Adrenal gland (tissue), 12 donors: ENCODE data around the gene GPRIN1. TPM values are rescaled to one million over a fixed set of nuclear protein-coding genes. Genes with fewer than 3 reads are reported as not detected.

Experiments used
- DNase-seq, 7 donors: peaks; one replicate each; pipeline ENCODE4 v3.0.0-alpha.2; 2019 to 2020
- H3K27ac ChIP-seq, 5 donors: fragments of 200-600 bp; sonication (generic) in 4 of 5; 1 replicate in 3 of 5; 2 replicates in 2 of 5; pipeline versions ENCODE4 v1.5.1 to v1.8.0; 2016 to 2020; ENCODE audit warnings: mild to moderate bottlenecking in 1 of 5
- H3K27me3 ChIP-seq: fragments of 200-600 bp; 2 replicates; pipeline ENCODE4 v1.8.0; 2021
- H3K36me3 ChIP-seq, 2 donors: fragments of 200-600 bp; replicated peaks in 1 of 2; 1 replicate in 1 of 2; 2 replicates in 1 of 2; pipeline versions ENCODE4 v1.5.1 to v1.8.0; 2018 to 2022
- H3K4me1 ChIP-seq, 2 donors: fragments of 200-600 bp; replicated peaks in 1 of 2; 1 replicate in 1 of 2; 2 replicates in 1 of 2; pipeline versions ENCODE4 v1.5.1 to v1.8.0; 2018 to 2021
- H3K4me3 ChIP-seq, 4 donors: fragments of 200-600 bp; sonication (generic) in 3 of 4; one replicate each; pipeline ENCODE4 v1.5.1; 2016 to 2018
- H3K9me3 ChIP-seq, 3 donors: fragments of 200-600 bp; sonication (generic) in 1 of 3; replicated peaks in 1 of 3; 1 replicate in 2 of 3; 2 replicates in 1 of 3; pipeline versions ENCODE4 v1.5.1 to v1.8.0; 2016 to 2021
- POLR2A ChIP-seq, 2 donors: fragments of 450-650 bp; IDR thresholded peaks; one replicate each; pipeline ENCODE4 v1.6.1; 2017; ENCODE audit warnings: antibody characterized with exemption in 2 of 2, mild to moderate bottlenecking in 2 of 2, moderate library complexity in 1 of 2
- WGBS, 4 donors: extraction: QIAGEN DNeasy Blood & Tissue Kit in 2 of 4; methylation state at CpG; one replicate each; pipeline versions ENCODE4 v1.1.5 to v1.1.7; 2013 to 2017; 5-methylcytosine and 5-hydroxymethylcytosine counted together
- intact Hi-C, 2 donors: fragments of 100-400 bp; cut with DNase I; formaldehyde crosslinking; loops; one replicate each; pipeline versions ENCODE4 v1.14.1 to v1.15.0; 2022 to 2023
- polyA plus RNA-seq, 3 donors: library from polyadenylated mRNA; stranded (reverse); fragments of 200-250 nt in 2 of 3; fragments of 350-450 nt in 1 of 3; fragmentation: Illumina TruSeq in 1 of 3; extraction: RNeasy Lipid Tissue Mini Kit (QIAGEN cat#74804) in 1 of 3; gene quantifications; one replicate each; pipeline ENCODE4 v1.2.3, GENCODE V29; 2013 to 2014
- total RNA-seq, 9 donors: library from RNA; depleted of rRNA in 4 of 9; stranded (reverse); fragments of >200 nt in 4 of 9; fragments of 120-200 nt in 1 of 9; fragmentation: NEBNext Ultra II Directional in 1 of 9; extraction: Animal tissue kit (Norgen Biotek cat#: 25700) in 1 of 9; gene quantifications; one replicate each; pipeline versions ENCODE4 v1.1.0 to v1.2.4, GENCODE V29; 2013 to 2023
- TF ChIP-seq, protein P1 (sequence below), 6 experiments: fragments of 450-650 bp in 4 of 6; fragments of 200-600 bp in 2 of 6; sonication (generic) in 1 of 6; IDR thresholded peaks; 1 replicate in 5 of 6; 2 replicates in 1 of 6; pipeline versions ENCODE4 v1.5.1 to v1.8.0; 2016 to 2021; ENCODE audit warnings: antibody characterized with exemption in 6 of 6, mild to moderate bottlenecking in 2 of 6, moderate library complexity in 1 of 6
- donor health status: healthy with polysubstance abuse.
- donor health status: Bipolar disorder and iron deficiency.
- donor health status: DM: yes; HTN: yes; CAD: no.
- donor health status: DM: no; HTN: no; CAD: no.
- donor health status: DM: no; HTN: no; CAD: no.
- donor health status: DM: yes; HTN: yes; CAD: no.

GPRIN1 gene
- total and polyA plus RNA-seq, 12 donors: 0.42 to 4.0 (median 1.4) TPM

DNA sequence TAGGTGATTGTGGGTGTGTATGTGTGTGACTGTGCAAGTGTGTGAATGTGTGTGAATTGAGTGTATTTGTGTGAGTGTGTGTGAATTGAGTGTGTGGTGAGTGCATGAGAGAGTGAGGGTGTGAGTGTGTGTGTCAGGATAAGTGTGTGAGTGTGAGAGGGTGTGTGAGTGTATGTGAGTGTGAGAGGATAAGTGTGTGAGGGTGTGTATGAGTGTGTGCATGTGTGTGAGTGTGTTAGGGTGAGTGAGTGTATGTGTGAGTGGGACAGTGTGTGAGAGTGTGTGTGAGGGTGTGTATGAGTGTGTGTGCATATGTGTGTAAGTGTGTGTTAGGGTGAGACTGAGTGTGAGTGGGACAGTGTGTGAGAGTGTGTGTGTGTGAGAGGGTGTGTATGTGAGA is 21.7 kb downstream of the GPRIN1 start:
- no peak overlapping the region for H3K27ac ChIP-seq
- H3K27me3 ChIP-seq: no peaks in the 10 kb centered on the region
- no peak for DNase-seq
- no peaks in the 10 kb centered on the region for H3K36me3 ChIP-seq
- intact Hi-C loops: no loop called here
- TF ChIP-seq, protein P1, sequence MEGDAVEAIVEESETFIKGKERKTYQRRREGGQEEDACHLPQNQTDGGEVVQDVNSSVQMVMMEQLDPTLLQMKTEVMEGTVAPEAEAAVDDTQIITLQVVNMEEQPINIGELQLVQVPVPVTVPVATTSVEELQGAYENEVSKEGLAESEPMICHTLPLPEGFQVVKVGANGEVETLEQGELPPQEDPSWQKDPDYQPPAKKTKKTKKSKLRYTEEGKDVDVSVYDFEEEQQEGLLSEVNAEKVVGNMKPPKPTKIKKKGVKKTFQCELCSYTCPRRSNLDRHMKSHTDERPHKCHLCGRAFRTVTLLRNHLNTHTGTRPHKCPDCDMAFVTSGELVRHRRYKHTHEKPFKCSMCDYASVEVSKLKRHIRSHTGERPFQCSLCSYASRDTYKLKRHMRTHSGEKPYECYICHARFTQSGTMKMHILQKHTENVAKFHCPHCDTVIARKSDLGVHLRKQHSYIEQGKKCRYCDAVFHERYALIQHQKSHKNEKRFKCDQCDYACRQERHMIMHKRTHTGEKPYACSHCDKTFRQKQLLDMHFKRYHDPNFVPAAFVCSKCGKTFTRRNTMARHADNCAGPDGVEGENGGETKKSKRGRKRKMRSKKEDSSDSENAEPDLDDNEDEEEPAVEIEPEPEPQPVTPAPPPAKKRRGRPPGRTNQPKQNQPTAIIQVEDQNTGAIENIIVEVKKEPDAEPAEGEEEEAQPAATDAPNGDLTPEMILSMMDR (IDR thresholded peaks at IDR 0.05): no peak
- TF ChIP-seq POLR2A (IDR thresholded peaks at IDR 0.05): no peak
- no peaks in the 10 kb centered on the region for H3K4me1 ChIP-seq
- no peak overlapping the region for H3K4me3 ChIP-seq
- H3K9me3 ChIP-seq: no peaks in the 10 kb centered on the region

DNA sequence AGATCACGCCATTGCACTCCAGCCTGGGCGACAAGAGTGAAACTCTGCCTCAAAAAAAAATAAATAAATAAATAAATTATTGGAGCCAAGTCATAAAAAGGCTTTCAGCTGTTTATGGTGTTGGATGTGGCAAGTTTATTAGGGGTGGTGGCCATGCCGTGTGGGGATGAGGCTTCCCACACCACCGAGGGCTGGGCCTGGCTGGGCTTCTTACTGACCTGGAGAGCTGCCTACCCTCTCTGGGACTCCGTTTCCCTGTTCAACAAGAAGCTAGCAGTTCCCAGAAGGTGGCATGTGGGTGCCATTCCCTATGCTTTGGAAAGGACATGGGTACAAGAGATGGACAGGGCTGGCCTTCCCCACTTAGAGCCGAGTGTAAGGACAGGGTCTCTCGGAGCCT is 22.6 kb downstream of the GPRIN1 start:
- TF ChIP-seq, protein P1 (IDR thresholded peaks at IDR 0.05): no peak
- no peak for TF ChIP-seq POLR2A (IDR thresholded peaks at IDR 0.05)
- 86 to 93% (median 92%) methylated on average over 7 of the region's 7 CpGs for WGBS, 4 donors
- intact Hi-C loops: no loop called here
- no peaks in the 10 kb centered on the region for H3K27me3 ChIP-seq
- no peak overlapping the region for H3K4me3 ChIP-seq
- no peaks in the 10 kb centered on the region for H3K36me3 ChIP-seq
- DNase-seq: no peak
- no peaks in the 10 kb centered on the region for H3K9me3 ChIP-seq
- no peaks in the 10 kb centered on the region for H3K4me1 ChIP-seq
- H3K27ac ChIP-seq: no peak overlapping the region

DNA sequence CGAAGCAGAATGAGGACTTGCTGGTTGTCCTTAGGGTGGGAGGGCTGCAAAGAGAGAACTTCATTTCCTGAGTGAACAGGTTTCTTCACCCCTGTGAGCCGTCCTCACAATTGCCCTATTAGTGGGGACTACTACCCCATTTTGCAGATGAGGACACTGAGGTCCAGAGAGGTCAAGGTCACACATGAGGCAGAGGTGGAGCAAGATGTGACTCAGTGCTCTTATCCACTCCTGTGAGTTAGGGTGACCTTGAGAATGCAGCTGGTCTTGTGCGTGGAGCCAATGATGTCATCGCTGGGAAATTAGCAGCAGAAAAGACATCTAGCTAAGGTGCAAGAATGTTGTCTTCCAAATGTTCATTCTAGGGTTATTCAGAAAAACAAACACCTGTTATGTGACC is 26.9 kb downstream of the GPRIN1 start:
- no peaks in the 10 kb centered on the region for H3K4me1 ChIP-seq
- H3K4me3 ChIP-seq: no peak overlapping the region
- intact Hi-C loops: no loop called here
- H3K27me3 ChIP-seq: no peaks in the 10 kb centered on the region
- TF ChIP-seq, protein P1 (IDR thresholded peaks at IDR 0.05): no peak
- no peak for TF ChIP-seq POLR2A (IDR thresholded peaks at IDR 0.05)
- WGBS, 4 donors: 59 to 69% (median 66%) methylated on average over 4 of the region's 4 CpGs
- no peaks in the 10 kb centered on the region for H3K9me3 ChIP-seq
- H3K27ac ChIP-seq: no peak overlapping the region
- no peaks in the 10 kb centered on the region for H3K36me3 ChIP-seq
- peak; percentile 49 to 74 (median 69) for DNase-seq

DNA sequence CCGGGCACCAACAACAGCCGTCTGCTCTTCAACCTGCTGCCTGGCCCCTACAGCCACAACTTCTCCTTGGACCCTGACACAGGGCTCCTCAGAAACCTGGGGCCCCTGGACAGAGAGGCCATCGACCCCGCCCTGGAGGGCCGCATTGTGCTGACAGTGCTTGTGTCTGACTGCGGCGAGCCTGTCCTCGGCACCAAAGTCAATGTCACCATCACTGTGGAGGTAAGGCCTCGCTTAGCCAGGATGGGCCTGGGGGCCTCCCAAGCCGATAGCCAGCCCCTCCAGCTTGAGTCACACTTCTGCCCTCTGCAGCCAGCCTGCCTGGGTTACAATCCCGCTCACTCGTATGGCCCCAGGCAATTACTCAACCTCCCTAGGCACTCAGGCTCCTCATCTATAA is 28.6 kb downstream of the GPRIN1 start:
- no peaks in the 10 kb centered on the region for H3K36me3 ChIP-seq
- intact Hi-C loops: no loop called here
- no peak overlapping the region for H3K27ac ChIP-seq
- 91 to 95% (median 92%) methylated on average over 4 to 12 of the region's 12 CpGs for WGBS, 4 donors
- H3K4me3 ChIP-seq: no peak overlapping the region
- TF ChIP-seq POLR2A (IDR thresholded peaks at IDR 0.05): no peak
- TF ChIP-seq, protein P1 (IDR thresholded peaks at IDR 0.05): no peak
- H3K27me3 ChIP-seq: no peaks in the 10 kb centered on the region
- no peaks in the 10 kb centered on the region for H3K9me3 ChIP-seq
- DNase-seq: no peak
- no peaks in the 10 kb centered on the region for H3K4me1 ChIP-seq
